Lower leg skin (tissue), 3 donors: ENCODE data around the gene TIMP2.

Experiments
- POLR2A ChIP-seq, 2 donors: fragments of 450-650 bp; IDR thresholded peaks; one replicate each; pipeline ENCODE4 v1.6.1; 2016 to 2017; ENCODE audit warnings: antibody characterized with exemption in 2 of 2, mild to moderate bottlenecking in 1 of 2, moderate library complexity in 1 of 2
- TF ChIP-seq, protein P1 (sequence below), 3 donors: fragments of 450-650 bp; IDR thresholded peaks; one replicate each; pipeline ENCODE4 v1.5.1; 2016; ENCODE audit warnings: antibody characterized with exemption in 3 of 3, mild to moderate bottlenecking in 3 of 3, moderate library complexity in 2 of 3

DNA sequence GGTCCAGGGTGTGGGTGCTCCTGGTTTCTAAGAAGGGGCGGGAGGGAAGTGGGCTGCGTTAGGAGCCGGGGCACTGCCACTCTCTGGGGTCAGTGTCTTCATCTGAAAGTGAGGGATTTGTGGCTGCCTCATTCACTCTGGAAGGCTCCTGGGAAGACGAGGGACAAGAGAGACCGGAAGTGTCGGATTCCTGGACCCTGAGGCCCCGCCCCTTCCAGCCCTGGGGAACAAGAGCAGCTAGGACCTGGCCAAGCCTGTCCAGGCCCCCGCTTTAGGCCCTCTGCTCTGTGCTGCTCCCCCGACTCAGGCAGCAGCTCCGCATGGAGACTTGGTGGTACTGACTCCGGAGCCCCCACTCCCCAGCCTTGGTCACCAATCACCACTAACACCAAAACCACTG lies 48.0 kb upstream of the TIMP2 start:
- TF ChIP-seq POLR2A (IDR thresholded peaks at IDR 0.05), result no peak
- TF ChIP-seq, protein P1, sequence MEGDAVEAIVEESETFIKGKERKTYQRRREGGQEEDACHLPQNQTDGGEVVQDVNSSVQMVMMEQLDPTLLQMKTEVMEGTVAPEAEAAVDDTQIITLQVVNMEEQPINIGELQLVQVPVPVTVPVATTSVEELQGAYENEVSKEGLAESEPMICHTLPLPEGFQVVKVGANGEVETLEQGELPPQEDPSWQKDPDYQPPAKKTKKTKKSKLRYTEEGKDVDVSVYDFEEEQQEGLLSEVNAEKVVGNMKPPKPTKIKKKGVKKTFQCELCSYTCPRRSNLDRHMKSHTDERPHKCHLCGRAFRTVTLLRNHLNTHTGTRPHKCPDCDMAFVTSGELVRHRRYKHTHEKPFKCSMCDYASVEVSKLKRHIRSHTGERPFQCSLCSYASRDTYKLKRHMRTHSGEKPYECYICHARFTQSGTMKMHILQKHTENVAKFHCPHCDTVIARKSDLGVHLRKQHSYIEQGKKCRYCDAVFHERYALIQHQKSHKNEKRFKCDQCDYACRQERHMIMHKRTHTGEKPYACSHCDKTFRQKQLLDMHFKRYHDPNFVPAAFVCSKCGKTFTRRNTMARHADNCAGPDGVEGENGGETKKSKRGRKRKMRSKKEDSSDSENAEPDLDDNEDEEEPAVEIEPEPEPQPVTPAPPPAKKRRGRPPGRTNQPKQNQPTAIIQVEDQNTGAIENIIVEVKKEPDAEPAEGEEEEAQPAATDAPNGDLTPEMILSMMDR (IDR thresholded peaks at IDR 0.05), result no peak
